GM10248 (cell line): Measurements from ENCODE around the gene CWF19L1.

ENCODE experiments used
- CTCF ChIA-PET: fragments of 300-600 bp; sonication (Branson Sonifier 250); formaldehyde crosslinking; extraction: SDS; loops from one replicate; lab custom pipeline; 2021; ENCODE audit warnings: antibody characterized with exemption; lab: Yijun Ruan, JAX
- POLR2A ChIA-PET: fragments of 350-650 bp; sonication (Branson Sonifier 250); formaldehyde crosslinking; extraction: SDS; loops from one replicate; lab custom pipeline; 2020; ENCODE audit warnings: antibody characterized with exemption; lab: Yijun Ruan, JAX
- DNase-seq: peaks from one replicate; pipeline ENCODE4 v3.0.0; 2012; ENCODE audit errors: extremely low spot score
- TF ChIP-seq, protein P1 (sequence below): IDR thresholded peaks from 2 replicates; pipeline ENCODE4 v1.5.1; 2012; ENCODE audit warnings: mild to moderate bottlenecking, low read depth; ENCODE audit errors: extremely low read depth, missing control alignments, control extremely low read depth

CWF19L1 gene

DNA sequence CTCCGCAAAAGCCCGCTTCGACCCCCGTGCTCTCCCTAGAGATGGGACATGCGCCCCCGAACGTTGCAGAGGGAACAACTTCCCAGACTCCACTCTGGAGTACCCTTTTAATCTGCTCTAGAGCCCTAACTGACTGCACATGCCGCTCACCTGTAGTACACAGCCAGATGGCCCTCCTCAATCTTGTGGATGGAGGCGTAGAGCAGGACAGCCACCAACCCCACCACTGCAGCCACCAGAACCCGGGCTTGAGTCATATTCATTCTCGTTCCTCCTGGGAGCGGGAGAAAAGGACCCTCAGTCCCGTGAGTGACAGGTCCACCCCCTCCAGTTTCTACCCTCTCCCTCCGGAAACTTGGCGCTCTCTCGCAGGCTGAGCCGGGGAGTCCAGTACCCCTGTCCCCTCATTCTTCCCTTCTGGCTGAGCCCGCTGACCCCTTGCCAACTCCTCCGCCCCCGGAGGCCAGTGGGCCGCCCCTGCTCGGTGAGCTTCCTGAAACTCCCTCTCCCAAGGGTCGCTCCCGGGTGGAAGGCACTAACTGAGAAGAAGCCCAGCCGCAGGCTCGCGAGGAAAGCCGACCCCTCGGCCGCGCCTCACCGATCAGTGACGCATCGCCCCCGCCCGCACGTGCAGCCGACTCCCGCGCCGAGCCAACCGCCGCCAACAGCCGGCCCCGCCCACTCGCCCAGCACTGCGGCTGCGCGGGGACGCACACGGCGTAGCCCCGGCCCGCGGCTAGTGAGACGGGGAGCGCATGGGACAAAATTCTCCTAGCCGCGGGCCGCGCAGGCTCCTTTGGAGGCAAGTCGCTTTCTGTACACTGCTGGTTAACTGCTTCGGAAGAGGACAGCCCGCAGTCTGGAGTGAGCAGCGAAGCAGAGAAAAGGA lies 81.8 kb downstream of the CWF19L1 start, which contains the start of gene ERLIN1:
Gene ERLIN1, minus strand, starts transcription at position 666 of the 889 bp plus-strand sequence. Its CDS starts 403 bp downstream, at position 263.
- TF ChIP-seq, protein P1, sequence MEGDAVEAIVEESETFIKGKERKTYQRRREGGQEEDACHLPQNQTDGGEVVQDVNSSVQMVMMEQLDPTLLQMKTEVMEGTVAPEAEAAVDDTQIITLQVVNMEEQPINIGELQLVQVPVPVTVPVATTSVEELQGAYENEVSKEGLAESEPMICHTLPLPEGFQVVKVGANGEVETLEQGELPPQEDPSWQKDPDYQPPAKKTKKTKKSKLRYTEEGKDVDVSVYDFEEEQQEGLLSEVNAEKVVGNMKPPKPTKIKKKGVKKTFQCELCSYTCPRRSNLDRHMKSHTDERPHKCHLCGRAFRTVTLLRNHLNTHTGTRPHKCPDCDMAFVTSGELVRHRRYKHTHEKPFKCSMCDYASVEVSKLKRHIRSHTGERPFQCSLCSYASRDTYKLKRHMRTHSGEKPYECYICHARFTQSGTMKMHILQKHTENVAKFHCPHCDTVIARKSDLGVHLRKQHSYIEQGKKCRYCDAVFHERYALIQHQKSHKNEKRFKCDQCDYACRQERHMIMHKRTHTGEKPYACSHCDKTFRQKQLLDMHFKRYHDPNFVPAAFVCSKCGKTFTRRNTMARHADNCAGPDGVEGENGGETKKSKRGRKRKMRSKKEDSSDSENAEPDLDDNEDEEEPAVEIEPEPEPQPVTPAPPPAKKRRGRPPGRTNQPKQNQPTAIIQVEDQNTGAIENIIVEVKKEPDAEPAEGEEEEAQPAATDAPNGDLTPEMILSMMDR = no peak
- ChIA-PET CTCF (interaction anchor here (1.1 to 2.3 kb wide), 2 partner anchors 12 to 16 kb away, joined by 4 to 15 read pairs; no protein-coding TSS in a partner anchor), POLR2A (interaction anchor here (0.6 kb wide), 1 partner anchor 176 kb away, joined by 7 read pairs; the partner anchor contains the start of gene DNMBP)
- peak; percentile 96 for DNase-seq

DNA sequence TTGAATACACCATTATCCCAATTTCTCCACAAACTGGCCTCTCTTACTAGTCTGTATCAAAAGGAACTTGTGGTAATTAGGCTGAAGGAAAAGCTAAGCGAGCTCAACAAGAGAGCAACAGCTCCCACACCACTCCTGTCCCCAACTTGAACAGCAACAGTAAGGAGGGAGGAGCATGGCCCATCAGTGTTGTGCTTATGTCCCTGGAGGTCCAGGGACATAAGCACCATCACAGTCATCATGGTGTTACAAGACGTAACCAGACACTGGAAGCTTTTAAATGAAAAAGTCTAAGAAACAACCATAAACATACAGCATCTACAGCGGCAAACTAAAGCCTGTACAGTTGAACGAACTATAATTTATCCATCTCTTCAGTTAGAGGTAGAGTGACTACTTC lies 82.6 kb downstream of the CWF19L1 start:
- ChIA-PET CTCF (interaction anchor here (1.1 to 2.3 kb wide), 5 partner anchors 11 to 139 kb away, joined by 3 to 15 read pairs (median 4); no protein-coding TSS in a partner anchor), POLR2A (no interaction called here)
- TF ChIP-seq, protein P1 = no peak
- DNase-seq = peak; percentile 27

DNA sequence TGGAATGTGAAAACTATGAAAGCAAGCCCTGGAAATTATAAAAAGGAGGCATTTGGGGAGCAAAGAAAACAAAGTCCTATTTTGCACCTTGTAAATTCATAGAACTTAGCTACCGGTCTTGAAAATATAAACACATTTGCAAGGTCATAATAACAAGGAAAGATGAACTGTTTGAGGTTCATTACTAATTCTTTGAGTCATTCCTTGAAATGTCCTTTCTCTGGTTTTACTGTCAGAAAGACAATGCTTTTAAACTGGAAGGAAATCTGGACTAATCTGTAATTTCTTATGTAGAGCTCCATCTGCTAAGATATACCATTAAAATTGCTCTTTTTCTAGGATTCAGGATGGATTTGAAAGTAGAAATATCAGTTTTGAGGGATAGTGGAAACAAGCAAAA lies 83.0 kb downstream of the CWF19L1 start:
- POLR2A ChIA-PET = no interaction called here
- CTCF ChIA-PET = interaction anchor here (1.1 to 2.3 kb wide), 6 partner anchors 10 to 139 kb away, joined by 3 to 15 read pairs (median 4); no protein-coding TSS in a partner anchor
- DNase-seq = no peak
- TF ChIP-seq, protein P1 = no peak

DNA sequence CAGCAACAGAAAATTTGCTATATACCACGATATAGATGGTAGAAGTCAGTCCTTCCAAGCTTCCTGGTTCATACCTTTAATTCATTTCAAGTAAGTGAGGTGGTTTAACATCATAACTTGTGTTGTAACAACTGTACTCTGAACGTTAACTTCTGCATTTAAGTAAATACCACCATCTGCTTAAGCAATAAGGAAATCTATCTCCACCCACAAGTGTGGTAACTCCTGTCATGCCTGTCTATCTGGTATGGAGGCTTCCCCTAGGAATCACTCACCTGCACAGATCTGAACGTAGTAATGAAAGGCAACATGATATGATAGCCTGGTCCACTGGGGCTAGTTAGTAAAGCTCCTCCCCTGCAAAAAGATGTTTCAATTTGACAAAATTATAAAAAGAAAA lies 84.0 kb downstream of the CWF19L1 start:
- TF ChIP-seq, protein P1 = no peak
- POLR2A ChIA-PET = no interaction called here
- CTCF ChIA-PET = interaction anchor here (1.2 to 2.3 kb wide), 3 partner anchors 9 to 43 kb away, joined by 3 to 15 read pairs (median 4); no protein-coding TSS in a partner anchor
- no peak for DNase-seq

DNA sequence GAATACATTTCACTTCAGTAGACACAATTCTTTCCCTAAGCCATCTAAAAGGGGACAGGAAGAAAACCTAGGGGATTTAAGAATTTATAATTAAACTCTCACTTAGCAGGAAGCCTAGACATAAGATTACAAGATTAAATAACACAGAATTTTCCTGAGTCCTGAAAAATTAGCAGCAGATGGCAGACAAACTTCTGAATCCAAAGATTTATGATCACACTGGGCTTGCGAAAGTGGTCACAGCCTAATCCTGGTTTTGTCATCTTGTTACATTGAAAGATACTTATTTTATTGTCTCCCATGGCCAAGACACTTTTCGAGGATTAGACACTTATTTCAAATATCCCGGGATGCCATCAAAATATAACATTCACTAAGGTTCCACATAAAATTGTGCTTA lies 84.5 kb downstream of the CWF19L1 start:
- TF ChIP-seq, protein P1 = no peak
- POLR2A ChIA-PET = no interaction called here
- CTCF ChIA-PET = no interaction called here
- DNase-seq = no peak
